HG03439 (cell line): Measurements from ENCODE around the gene TSHZ3.

Source experiments
- ATAC-seq: cut with Tn5 transposase; IDR thresholded peaks from one replicate; pipeline ENCODE4 v1.9.1; 2021; ENCODE audit warnings: mild to moderate bottlenecking, moderate library complexity; ENCODE audit not compliant: unreplicated experiment

The TSHZ3 gene

DNA sequence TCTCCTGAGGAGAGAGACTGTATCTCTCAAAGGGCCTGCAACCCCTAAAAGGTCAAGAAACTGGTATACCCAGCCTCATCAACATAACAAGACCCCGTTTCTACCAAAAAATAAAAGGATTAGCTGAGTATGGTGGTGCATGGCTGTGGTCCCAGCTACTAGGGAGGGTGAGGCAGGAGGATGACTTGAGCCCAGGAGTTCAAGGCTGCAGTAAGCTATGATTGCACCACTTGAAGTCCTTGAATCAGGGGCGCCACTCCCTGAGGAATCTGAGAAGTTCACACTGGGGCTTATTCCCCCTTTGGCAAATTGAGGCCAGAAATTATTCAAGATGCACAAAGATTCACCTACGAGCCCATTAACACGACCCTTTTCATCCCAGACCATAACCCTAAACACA lies 83.0 kb downstream of the TSHZ3 start:
- ATAC-seq, result no peak

DNA sequence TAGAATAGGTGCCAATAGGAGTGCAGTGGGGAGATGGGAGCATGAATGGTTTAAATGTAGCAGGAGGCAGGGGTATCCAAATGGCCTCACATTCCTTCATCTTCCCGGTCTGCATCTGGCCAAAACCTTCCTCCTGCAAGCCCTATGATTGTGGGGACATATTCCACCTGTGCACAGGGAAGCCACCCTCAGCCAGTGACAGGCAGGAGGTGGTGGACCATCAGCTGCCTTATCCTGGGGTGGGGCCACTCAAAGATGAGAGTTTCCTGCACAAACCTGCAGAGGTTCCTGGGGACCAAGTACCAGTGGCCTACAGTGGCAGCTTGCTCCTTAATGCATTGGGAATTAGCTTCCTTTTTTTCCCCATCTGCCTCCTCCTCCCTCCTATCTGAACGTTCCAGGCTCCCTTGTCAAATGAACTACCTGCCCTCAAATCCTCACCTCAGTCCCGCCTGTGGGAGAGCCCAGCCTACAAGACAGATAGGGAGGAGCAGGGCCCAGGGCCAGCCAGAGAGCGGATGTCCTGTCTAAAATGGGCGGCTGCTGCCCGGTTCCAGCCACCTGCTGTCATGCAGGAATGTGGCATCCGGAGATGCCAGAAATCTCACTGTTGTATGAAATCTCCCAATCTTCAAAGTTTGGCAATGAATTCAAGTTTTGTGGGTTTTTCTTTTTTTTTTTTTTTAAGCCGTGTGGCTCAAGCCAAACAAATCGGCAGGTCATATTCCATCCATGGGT lies 85.0 kb downstream of the TSHZ3 start:
- no peak for ATAC-seq

DNA sequence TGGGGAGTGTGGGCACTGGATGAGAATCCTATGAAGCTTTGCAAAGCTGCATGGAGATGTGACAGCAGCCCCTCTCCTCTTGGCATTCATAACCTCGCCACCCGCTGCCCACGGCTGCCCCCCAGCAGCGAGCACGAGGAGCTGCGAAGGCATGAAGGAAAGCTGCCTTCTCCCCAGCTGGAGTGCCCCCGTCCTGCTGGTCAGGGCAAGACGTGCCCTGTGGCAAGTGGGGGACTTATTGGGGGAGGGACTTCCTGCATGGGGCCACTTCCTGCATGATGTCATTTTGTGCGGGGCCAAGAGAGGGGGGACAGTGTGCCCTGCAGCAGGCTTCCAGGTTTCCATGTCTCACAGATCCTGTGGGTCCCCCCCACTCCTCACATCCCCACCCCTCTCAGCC lies 85.9 kb downstream of the TSHZ3 start:
- ATAC-seq, result no peak

DNA sequence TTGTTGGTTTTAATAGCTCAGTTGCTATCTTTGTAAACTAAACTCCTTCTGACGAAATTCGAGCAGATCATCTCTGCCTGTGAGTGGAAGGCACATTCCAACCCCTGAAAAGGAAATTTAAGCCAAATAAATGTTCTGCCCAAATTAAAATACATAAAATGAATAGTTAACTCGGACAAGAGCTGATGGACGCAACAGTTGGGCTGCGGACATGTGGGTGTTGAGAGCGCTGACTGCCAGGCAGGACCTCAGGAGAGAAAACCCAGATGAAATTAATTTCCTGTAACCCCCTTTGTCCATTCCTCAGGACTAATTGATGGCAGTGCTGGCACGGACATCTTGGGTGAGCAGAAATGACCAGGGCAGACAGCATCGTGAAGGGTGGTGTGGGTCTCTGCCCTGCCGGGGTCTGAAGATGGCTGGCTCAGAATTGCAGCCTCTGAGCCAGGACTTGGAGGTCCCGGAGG lies 86.5 kb downstream of the TSHZ3 start:
- no peak for ATAC-seq

DNA sequence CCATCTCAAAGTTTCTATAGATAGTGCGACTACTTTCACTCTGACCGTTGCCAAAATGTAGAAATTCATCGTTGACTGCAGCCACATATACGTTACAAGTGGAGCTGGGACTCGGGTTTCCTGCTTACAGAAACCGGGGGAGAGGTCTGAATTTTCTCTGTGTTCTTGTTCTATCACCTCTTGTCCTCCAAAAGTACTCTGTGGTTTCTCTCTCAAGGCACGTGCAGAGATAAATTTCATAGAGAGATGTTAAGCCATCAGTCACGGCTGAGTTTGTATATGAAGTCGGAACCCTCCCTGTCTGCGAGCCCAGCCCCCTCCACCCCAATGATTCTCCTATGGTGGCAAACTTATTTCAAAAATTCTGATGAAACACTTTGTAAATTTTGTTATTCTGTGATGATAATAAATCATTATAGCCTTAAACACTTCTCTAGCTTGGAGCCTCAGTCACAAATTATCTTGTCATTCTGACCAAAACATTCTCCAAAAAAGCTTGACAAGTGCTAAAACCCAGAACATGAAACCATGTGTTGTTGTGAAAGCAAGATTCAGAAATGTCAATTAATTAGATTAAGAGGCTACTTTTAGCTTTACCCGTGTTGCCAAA lies 87.5 kb downstream of the TSHZ3 start:
- ATAC-seq, result no peak

DNA sequence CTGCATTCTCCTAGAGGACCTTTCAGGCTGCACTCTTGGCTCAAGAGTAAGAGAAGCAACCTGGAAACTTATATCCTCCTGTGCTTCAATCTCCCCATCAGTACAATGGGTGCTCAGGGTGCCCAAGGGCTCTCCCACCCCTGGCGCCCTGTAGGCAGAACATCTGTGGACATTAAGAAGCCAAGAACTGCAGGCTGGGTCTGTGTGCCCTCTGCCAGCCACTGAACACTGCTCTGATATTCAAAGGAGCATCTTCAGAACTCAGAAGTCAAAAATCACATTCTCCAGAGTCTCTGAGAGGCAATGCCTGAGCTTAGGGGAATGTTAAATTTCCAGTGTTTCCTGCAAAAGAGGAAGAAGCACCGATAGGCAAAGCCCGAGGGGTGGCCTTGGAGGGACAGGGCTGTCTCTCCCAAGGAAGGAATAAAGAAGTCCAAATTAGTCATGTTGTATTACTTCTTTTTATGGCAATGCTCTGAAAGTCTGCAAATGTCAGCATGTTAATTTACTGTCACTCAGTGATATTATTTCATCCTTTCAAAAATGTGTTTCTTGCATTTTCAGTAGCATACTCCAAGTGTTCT lies 88.1 kb downstream of the TSHZ3 start:
- no peak for ATAC-seq

DNA sequence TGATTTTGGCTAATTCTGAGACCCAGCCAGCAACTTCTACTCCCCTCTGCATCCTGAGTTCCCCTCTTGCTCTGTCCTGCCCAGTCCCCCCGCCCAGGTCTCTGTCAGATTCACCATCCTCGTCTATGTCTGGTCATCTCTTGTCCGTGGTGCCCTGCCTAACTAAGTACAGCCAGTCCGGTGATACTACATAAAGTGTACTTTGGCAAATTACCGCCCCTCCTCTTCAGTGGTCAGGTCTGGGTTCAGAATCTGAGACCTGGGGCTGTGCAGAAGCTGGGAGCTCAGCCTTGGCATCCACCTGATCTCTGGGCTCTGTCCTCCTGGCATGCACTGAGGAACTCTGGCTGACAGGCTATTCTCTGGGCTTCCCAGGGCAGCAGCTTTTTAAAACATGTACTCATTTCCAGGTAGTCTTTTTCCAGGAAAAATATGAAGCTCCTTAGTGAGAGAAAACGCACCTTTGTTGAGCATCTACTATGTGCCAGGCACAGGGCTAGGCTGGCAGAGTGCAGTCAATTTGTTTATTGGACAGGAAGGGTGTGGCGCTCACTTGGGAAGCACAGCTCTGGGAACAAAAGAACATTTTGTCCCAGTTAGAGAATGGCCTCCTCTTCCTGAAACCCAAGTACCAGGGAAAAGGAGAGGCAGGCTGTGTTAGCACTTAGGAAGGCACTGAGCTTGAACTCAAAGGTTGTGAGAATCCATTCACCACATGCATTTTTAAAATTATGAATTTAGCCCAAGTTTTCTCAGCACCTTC lies 88.9 kb downstream of the TSHZ3 start:
- ATAC-seq, result no peak

DNA sequence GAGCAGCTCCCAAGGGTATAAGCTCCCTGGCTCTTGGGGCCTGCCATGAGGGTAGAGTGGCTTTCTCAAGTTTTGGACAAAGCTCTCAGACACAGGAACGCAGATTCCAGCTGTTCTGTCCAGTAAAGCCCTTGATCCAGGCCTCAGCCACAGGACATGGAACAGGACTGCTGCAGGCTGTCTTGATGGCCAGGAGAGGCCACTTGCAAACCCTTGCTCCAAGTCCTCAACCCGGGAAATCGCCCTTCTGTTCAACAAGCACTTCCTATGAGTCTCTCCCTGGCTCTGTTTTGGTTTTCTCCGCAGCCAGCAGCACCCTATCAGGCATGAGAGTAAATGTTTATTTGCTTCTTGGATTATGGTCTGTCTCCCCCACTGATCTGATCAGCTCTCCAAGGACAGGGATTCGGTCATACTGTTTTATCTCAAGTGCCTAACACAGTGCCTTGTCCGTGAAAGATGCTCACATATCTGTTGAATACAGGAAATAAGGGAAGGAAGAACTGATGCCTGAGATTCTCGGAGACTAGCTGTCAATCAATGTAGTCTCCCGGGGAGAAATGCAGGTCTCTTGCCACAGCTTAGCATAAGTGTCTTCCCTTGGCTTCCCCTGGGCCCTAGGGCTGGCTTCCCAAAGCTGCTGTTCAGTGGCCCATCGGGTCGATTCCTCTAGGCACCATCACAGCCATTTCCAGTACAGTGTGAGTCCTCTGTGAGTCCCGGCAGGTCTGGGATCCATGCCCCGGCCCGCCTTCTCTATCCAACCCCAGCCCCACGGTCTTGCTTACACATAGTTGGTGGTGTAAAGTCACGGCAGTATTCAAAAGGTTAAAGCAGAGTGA lies 90.8 kb downstream of the TSHZ3 start:
- ATAC-seq, result no peak

DNA sequence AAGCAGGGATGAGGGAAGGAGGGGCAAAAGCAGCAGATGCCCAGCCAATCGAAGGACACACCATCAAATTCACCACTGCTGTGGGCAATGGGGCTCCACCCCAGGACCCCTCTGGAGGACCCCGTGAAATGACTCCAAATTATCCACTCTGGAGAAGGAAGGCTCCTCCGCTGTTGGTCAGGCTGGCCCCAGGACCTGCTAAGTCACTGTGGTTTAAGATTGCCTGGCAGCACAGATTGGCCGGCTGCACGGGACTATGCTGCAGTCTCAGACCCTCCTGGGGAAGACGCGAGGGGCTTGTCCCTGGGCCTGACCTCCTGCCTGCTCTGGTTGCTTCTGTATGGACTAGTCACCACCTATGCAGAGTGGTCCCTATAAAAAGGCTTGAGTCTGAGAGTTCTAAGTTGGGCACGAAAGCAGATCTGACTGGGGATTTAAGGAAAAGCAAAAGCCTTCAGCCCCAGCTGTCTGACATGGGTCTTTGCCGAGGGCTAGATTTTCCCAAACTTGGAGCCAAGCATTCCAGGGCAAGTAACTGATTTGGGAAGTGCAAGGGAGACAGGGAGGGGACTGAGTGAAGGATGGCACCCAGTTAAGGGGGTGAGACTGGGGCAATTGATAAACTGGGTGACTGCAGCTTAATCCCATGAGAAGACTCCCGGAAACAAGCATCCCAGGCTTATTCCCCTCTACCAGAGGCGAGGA lies 91.7 kb downstream of the TSHZ3 start:
- ATAC-seq, result no peak

DNA sequence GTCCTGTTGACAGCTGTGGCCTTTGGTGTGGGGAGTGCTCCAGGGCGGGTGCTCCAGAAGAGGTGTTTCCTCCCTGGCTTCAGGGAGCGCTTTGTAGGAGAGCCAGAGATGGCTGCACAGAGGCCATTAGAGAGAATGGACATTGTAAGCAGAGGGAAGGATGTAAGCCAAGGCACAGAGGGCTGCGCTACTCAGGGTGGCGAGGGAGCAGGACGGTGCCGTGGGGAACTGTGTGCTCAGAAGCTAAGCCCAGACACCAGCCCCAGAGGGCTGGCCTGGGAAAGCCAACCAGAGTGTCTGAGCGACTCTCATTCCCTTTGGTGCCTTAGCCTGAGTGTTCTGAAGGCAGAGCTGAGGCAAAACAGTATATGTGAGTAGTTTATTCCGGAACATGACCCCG lies 92.2 kb downstream of the TSHZ3 start:
- ATAC-seq, result no peak

DNA sequence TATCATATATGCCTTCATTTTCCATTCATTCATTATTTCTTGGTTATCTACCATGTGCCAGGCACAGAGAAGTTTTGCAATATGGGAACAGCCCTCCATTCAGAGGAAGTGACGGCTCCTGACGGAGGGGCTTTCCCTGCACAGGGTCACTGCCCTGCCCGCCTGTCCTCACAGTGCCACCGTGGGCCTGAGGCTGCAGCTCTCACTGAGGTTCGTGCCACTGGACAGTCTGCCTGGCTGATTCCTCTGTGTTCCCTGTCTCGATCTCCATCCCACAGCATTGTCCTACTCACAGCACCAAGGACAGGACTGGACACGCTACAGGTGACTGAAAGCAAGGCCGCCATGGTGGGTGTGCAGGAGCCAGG lies 92.7 kb downstream of the TSHZ3 start:
- ATAC-seq, result no peak

DNA sequence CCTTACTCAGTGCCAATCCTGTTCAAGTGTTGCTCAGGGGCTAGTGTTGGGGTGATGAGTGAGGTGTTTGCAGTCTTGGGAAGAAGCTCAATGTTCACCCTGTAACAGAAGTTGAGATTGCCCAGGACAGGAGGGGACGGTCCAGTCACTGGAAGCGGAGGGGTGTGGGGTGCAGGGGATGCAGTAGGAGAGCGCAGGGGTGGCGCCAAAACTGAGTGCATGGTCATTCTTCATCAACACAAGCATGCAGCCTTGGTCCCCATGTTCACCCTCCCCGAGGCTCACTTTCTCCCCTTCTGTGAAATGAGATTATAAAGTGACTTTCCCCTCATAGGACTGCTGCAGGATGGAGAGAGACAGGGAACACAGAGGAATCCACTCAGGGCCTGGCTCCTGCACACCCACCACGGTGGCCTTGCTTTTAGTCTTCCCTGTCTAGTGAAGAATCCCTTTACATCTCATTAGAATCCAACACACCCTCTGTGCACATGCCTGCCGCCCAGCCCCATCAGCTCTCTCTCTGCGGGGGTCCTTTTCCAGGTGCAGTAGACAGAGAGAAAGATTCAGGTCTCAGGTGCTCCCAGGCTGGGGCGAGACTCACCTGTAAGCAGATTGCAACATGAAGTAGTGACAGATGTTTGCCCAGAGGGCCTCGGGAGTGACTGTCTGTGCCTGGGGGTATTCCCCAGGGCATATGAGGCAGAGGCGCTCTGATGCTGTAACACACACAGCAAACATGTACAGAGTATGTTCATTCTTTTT lies 93.2 kb downstream of the TSHZ3 start:
- ATAC-seq, result no peak

DNA sequence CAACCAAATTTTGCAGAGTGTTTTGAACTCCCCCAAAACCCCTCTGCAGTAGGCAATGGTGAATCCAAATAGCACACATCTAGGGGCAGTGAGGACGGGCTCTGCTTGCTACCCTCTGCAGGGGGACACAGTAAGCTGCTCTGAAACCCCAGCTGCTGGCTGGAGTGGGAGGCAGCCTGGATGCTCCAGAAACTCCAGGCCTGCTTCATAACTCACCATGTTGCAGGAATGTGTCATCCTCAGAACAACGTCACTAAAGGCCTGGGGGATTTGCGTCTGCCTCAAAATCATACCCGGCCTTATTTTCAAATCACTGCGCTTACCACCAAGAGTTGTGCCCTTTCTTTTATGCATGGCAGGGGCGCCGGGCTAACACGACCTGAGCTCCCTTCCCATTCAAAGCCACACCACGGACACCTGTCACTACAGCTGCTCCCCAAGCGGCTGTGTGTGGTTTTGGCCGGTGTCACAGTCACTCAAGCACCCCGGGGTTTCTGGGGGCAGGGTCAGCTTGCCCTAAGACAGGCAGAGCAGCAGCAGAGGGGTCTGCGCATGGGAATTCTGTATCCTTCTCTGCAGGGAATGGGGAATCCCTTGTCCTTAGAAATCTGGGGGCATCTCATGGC lies 93.9 kb downstream of the TSHZ3 start:
- ATAC-seq, result no peak

DNA sequence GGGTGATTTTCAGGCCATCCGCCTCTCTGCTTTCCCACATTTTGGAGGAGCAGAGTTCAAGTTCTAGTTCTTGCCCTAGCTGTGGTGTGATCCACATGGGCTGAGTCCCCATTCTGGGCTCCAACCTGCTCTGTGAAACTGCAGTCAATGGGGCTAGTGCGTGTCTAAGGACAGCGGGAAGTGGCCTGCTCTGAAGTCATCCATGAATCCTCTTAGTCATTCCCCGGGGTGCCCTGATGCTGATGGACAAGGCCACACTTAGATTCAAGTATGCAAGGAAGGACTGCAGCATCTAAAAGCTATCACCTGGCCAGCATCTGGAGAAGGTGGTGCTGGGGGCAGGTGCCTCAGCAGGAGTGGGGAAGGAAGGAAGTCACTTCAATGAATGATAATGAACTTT lies 94.6 kb downstream of the TSHZ3 start:
- ATAC-seq, result no peak

DNA sequence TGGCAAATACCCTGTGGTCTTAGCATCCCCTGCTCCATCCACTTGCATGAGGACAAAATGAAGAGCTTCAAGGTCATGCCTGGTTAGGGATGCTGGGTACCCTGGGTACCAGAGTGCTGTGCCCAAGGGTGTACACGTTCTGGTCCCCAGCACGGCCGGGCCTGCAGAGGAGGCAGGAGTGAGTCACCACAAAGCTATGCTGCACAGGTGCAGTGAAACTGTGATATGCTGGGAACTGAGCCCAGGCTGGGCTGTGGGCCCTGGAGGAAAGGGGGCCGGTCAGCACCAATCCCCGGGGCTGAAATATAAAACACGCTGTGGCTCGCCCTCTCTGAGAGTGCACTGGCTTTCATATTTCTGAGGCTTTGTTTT lies 95.1 kb downstream of the TSHZ3 start:
- no peak for ATAC-seq

DNA sequence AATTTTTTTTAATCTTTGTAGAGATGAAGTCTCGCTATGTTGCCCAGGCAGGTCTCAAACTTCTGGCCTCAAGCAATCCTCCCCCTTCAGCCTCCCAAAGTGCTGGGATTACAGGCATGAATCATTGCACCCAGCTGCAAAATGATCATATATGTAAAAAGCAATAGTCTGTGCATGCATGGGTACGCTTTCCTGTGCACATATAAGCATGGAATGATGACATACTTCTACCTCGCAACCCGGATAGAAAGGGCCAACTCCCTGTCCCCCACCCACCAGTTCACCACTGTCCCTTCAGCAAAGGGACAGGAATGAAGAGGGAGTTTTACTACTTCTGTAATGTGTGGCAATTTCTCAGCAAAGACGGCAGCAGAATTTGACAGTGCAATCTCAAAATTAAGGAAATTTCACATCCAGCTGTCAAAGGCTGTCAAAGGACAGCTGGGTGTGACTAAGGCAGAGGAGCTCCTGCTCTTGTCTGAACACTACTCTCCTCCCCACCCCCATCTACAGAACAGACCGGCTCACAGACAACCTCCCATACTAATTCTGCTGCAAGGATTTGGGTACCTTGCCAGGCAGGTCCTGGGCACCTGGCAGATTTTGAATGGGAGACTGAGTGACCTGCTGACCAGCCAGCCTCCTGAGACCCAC lies 95.6 kb downstream of the TSHZ3 start:
- no peak for ATAC-seq

DNA sequence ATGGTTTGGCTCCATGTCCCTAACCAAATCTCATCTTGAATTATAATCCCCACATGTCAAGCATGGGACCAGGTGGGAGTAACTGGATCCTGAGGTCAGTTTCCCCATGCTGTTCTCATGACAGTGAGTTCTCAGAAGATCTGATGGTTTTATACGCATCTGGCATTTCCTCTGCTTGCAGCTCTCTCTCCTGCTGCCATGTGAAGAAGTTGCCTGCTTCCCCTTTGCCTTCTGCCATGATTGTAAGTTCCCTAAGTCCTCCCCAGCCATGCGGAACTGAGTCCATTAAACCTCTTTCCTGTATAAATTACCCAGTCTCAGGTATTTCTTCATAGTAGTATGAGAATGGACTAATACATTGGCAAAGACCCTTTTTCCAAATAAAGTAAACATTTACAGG lies 96.8 kb downstream of the TSHZ3 start:
- ATAC-seq, result no peak

DNA sequence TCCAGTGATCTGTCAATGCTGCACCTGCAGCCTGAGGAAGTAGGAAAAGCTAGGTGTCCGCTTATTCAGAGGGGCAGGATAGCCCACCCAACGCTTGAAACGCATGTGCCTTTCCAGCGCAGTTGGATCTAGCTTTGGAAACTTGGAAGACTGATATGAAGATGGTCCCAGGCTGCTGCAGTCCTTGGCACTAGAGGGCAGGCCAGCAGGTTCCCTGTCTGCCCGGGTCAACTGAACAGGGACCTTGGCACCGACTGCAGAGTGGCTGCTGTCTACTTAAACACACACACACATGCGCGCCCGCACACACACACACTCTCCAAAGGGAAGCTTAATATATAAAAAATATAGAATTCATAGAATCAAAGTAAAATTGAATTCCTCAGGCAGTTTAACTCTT lies 100.0 kb downstream of the TSHZ3 start:
- ATAC-seq, result no peak

DNA sequence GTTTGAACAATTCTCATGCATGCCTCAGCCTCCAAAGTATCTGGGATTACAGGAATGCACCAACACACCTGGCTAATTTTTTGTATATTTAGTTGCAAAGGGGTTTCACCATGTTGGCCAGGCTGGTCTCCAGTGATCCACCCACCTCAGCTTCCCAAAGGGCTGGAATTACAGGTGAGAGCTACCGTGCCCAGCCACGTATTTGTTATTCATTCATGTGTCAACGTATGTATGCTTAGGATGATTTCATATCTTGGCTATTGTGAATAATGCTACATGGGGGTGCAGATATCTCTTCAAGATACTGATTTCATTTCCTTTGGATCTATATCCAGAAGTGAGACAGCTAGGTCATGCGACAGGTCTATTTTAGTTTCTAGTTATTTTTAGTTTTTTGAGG lies 113.4 kb downstream of the TSHZ3 start:
- no peak for ATAC-seq
